IMR-90 (cell line): Measurements from ENCODE around the gene AK2. TPM values are rescaled to one million over a fixed set of nuclear protein-coding genes. Genes with fewer than 3 reads are reported as not detected.
A peak's percentile ranks its signal among the peaks of the same experiment; 100 is the strongest.

Experiments
- ATAC-seq: fragments of 200-7000 bp; cut with Tn5 transposase; 2 replicates; pipeline ENCODE4 v1.9.1; 2020; ENCODE audit warnings: low read depth, mild to moderate bottlenecking, moderate library complexity
- BruUV-seq: library from RNA; stranded (reverse); fragments of 400-500 nt; replicated peaks from 2 replicates; lab custom pipeline; 2021; lab: Mats Ljungman, UMichigan
- CTCF ChIA-PET: fragments of 300-600 bp; formaldehyde crosslinking; extraction: SDS; loops from one replicate; lab custom pipeline; 2021; ENCODE audit warnings: antibody characterized with exemption; lab: Yijun Ruan, JAX
- POLR2A ChIA-PET: fragments of 300-600 bp; sonication (Branson Sonifier 250); formaldehyde crosslinking; loops from one replicate; lab custom pipeline; 2022; ENCODE audit warnings: antibody characterized with exemption; ENCODE audit not compliant: unreplicated experiment; lab: Charles Lee
- DNase-seq: peaks from one replicate; pipeline ENCODE4 v3.0.0; 2013
- H2AFZ ChIP-seq: replicated peaks from 2 replicates; pipeline ENCODE3; 2013; ENCODE audit warnings: low read length, mild to moderate bottlenecking; ENCODE audit not compliant: poor library complexity
- H2AK5ac ChIP-seq: 2 replicates; pipeline ENCODE4 v1.6.1; 2013; ENCODE audit warnings: low read depth, low read length, inconsistent platforms
- H2AK9ac ChIP-seq: replicated peaks from 2 replicates; pipeline ENCODE3; 2013; ENCODE audit warnings: mild to moderate bottlenecking, low read depth, low read length, moderate library complexity; ENCODE audit not compliant: poor library complexity
- H2BK120ac ChIP-seq: 2 replicates; pipeline ENCODE4 v1.6.1; 2013; ENCODE audit warnings: low read depth, low read length, inconsistent platforms
- H2BK15ac ChIP-seq: 3 replicates; pipeline ENCODE4 v1.6.1; 2013; ENCODE audit warnings: low read depth, low read length, inconsistent platforms
- H2BK20ac ChIP-seq: 2 replicates; pipeline ENCODE4 v1.6.1; 2013; ENCODE audit warnings: low read depth, mild to moderate bottlenecking, inconsistent platforms, low read length, moderate library complexity
- H2BK5ac ChIP-seq: 2 replicates; pipeline ENCODE4 v1.6.1; 2013; ENCODE audit warnings: mild to moderate bottlenecking, low read depth, low read length, inconsistent platforms; ENCODE audit not compliant: poor library complexity, severe bottlenecking
- H3K14ac ChIP-seq: replicated peaks from 2 replicates; pipeline ENCODE4 v1.6.1; 2013; ENCODE audit warnings: low read depth, low read length, inconsistent platforms
- H3K18ac ChIP-seq: 2 replicates; pipeline ENCODE4 v1.6.1; 2013; ENCODE audit warnings: low read depth, low read length, control low read depth
- H3K23ac ChIP-seq: 2 replicates; pipeline ENCODE4 v1.6.1; 2013; ENCODE audit warnings: low read depth, low read length, inconsistent platforms
- H3K27ac ChIP-seq: 2 replicates; pipeline ENCODE4 v1.5.1; 2013; ENCODE audit warnings: mild to moderate bottlenecking, control low read depth, low read length; ENCODE audit not compliant: insufficient read depth
- H3K27me3 ChIP-seq: 2 replicates; pipeline ENCODE4 v1.6.1; 2013; ENCODE audit warnings: low read length; ENCODE audit not compliant: control insufficient read depth, insufficient read depth
- H3K36me3 ChIP-seq: 2 replicates; pipeline ENCODE4 v1.6.1; 2013; ENCODE audit warnings: low read length, mixed read lengths; ENCODE audit not compliant: control insufficient read depth, insufficient read depth
- H3K4ac ChIP-seq: 2 replicates; pipeline ENCODE4 v1.6.1; 2013; ENCODE audit warnings: low read depth, low read length, inconsistent platforms
- H3K4me1 ChIP-seq: 2 replicates; pipeline ENCODE4 v1.6.1; 2013; ENCODE audit warnings: low read length, mixed read lengths; ENCODE audit not compliant: control insufficient read depth, insufficient read depth
- H3K4me2 ChIP-seq: 2 replicates; pipeline ENCODE4 v1.6.1; 2013; ENCODE audit warnings: low read depth, mild to moderate bottlenecking, control low read depth, low read length, moderate library complexity
- H3K4me3 ChIP-seq: 2 replicates; pipeline ENCODE4 v1.5.1; 2013; ENCODE audit warnings: low read depth, mild to moderate bottlenecking, control low read depth, low read length, moderate library complexity; ENCODE audit not compliant: insufficient read depth
- H3K56ac ChIP-seq: 2 replicates; pipeline ENCODE4 v1.6.1; 2013; ENCODE audit warnings: low read length, inconsistent platforms; ENCODE audit not compliant: insufficient read depth; ENCODE audit errors: extremely low read depth
- H3K79me1 ChIP-seq, 2 experiments: 2 replicates each; pipeline ENCODE4 v1.6.1; 2013; ENCODE audit warnings: low read length in 2 of 2, inconsistent platforms in 1 of 2, low read depth in 1 of 2
- H3K9ac ChIP-seq: 2 replicates; pipeline ENCODE4 v1.6.1; 2013; ENCODE audit warnings: low read depth, low read length, control low read depth
- H3K9me1 ChIP-seq: 2 replicates; pipeline ENCODE4 v1.6.1; 2013; ENCODE audit warnings: low read length, inconsistent platforms; ENCODE audit not compliant: insufficient read depth
- H3K9me3 ChIP-seq: 2 replicates; pipeline ENCODE4 v1.6.1; 2013; ENCODE audit warnings: low read length; ENCODE audit not compliant: control insufficient read depth, insufficient read depth
- H4K20me1 ChIP-seq: 2 replicates; pipeline ENCODE4 v1.6.1; 2013; ENCODE audit warnings: low read length, inconsistent platforms; ENCODE audit not compliant: insufficient read depth
- H4K5ac ChIP-seq: 2 replicates; pipeline ENCODE4 v1.6.1; 2013; ENCODE audit warnings: mild to moderate bottlenecking, low read depth, low read length, control low read depth
- H4K8ac ChIP-seq, 2 experiments: 2 replicates each; pipeline ENCODE4 v1.6.1; 2013; ENCODE audit warnings: low read depth in 2 of 2, low read length in 2 of 2, control low read depth in 1 of 2, inconsistent platforms in 1 of 2
- H4K91ac ChIP-seq: 2 replicates; pipeline ENCODE4 v1.6.1; 2013; ENCODE audit warnings: low read depth, low read length, inconsistent platforms; ENCODE audit not compliant: insufficient read depth
- MAZ ChIP-seq: IDR thresholded peaks from 2 replicates; pipeline ENCODE4 v1.6.1; 2012; ENCODE audit warnings: low read depth, mild to moderate bottlenecking, low read length, improper control_type of control experiment, moderate library complexity, borderline replicate concordance
- MXI1 ChIP-seq: IDR thresholded peaks from 2 replicates; pipeline ENCODE4 v1.6.1; 2012; ENCODE audit warnings: low read depth, mild to moderate bottlenecking, low read length, moderate library complexity, borderline replicate concordance
- POLR2A ChIP-seq: IDR thresholded peaks from 2 replicates; pipeline ENCODE4 v1.6.1; 2012; ENCODE audit warnings: mild to moderate bottlenecking, low read depth, low read length
- RAD21 ChIP-seq: IDR thresholded peaks from 2 replicates; pipeline ENCODE4 v1.6.1; 2012; ENCODE audit warnings: low read length, improper control_type of control experiment
- SMC3 ChIP-seq: fragments of 150-350 bp; IDR thresholded peaks from 2 replicates; pipeline ENCODE4 v1.6.1; 2016; ENCODE audit warnings: low read depth, mild to moderate bottlenecking, antibody characterized with exemption, low read length, moderate library complexity
- WGBS, 2 experiments: methylation state at CpG; one replicate each; pipeline versions ENCODE4 v1.1.5 to v1.1.7; 2013; ENCODE audit warnings: missing lambda C conversion rate in 2 of 2; ENCODE audit not compliant: insufficient read length in 1 of 2; ENCODE audit errors: extremely low coverage in 2 of 2; 5-methylcytosine and 5-hydroxymethylcytosine counted together
- dilution Hi-C: fragments of 300-500 bp; cut with HindIII; formaldehyde crosslinking; loops from one replicate; pipeline ENCODE4 v1.14.3; 2018; ENCODE audit warnings: low sequenced_read_pairs; ENCODE audit not compliant: unreplicated experiment
- in situ Hi-C: fragments of 300-500 bp; cut with MboI; formaldehyde crosslinking; loops from 3 replicates; pipeline ENCODE4 v1.14.3; 2019; ENCODE audit warnings: low sequenced_read_pairs, inconsistent platforms, mixed read lengths
- intact Hi-C: fragments of 100-400 bp; cut with micrococcal nuclease; formaldehyde crosslinking; loops from 2 replicates; pipeline ENCODE4 v1.10.0; 2022
- polyA plus RNA-seq, 3 experiments: library from polyadenylated mRNA; depleted of rRNA; stranded (reverse); fragments of >200 nt; gene quantifications; 2 replicates each; pipeline ENCODE4 v1.2.3, GENCODE V29; 2012; ENCODE audit warnings: low replicate concordance in 1 of 3
- total RNA-seq: library from RNA; depleted of rRNA; stranded (reverse); fragments of >200 nt; gene quantifications from 2 replicates; pipeline ENCODE4 v1.2.3, GENCODE V29; 2012

The AK2 gene
- total and polyA plus RNA-seq, 2 of the 4 experiments (the other 2 are of a cell fraction): 118 to 203 TPM

- TF ChIP-seq POLR2A (peak; percentile 83), MAZ (peak; percentile 47; the same call in 1 of the 2 replicates), RAD21 (no peak), SMC3 (no peak), MXI1 (peak; percentile 64; the same call in 1 of the 2 replicates)
- no TSS peak for BruUV-seq
- peak within 1 kb of the TSS; percentile 93 for H3K9ac ChIP-seq
- peak within 1 kb of the TSS; percentile 84 for H2AK9ac ChIP-seq
- H2BK15ac ChIP-seq: no peak within 1 kb of the TSS; the same call in 2 of the 3 replicates
- H2AFZ ChIP-seq: peak within 1 kb of the TSS; percentile 97
- in situ Hi-C loops (loop anchor here (25.0 kb wide), 1 partner anchor 531 kb away; no protein-coding TSS in a partner anchor), intact Hi-C loops (loop anchor here (10.0 kb wide), 1 partner anchor 256 kb away; no protein-coding TSS in a partner anchor), dilution Hi-C loops (no loop called here)
- 0% methylated on average over 7 of the region's 52 CpGs; no CpG with 5 or more reads in 1 of the 2 experiments for WGBS, 2 experiments
- DNase-seq (peak; percentile 92), ATAC-seq (peak; percentile 97)
- peak within 1 kb of the TSS; percentile 49; the same call in 1 of the 2 replicates for H2BK120ac ChIP-seq
- H3K23ac ChIP-seq: peak within 1 kb of the TSS; percentile 82
- H3K4me2 ChIP-seq: peak within 1 kb of the TSS; percentile 99
- H3K27ac ChIP-seq: peak within 1 kb of the TSS; percentile 78
- H4K8ac ChIP-seq: peak within 1 kb of the TSS; percentile 58 to 93
- peak within 1 kb of the TSS; percentile 84 for H3K4ac ChIP-seq
- no peak within 1 kb of the TSS for H4K91ac ChIP-seq
- H3K14ac ChIP-seq: peak within 1 kb of the TSS; percentile 98
- ChIA-PET CTCF (no interaction called here), POLR2A (interaction anchor here (1.0 kb wide), 1 partner anchor 24 kb away, joined by 7 read pairs; no protein-coding TSS in a partner anchor)
- no peak within 1 kb of the TSS for H3K56ac ChIP-seq
- peak within 1 kb of the TSS; percentile 97 for H4K5ac ChIP-seq
- peaks cover 5 to 17% of the 10 kb centered on the region in 2 experiments; a peak in 2 of 4 replicates for H3K79me1 ChIP-seq
- H3K9me1 ChIP-seq: no peaks in the 10 kb centered on the region
- no peaks in the 10 kb centered on the region; the same call in none of the 2 replicates for H3K4me1 ChIP-seq
- peak within 1 kb of the TSS; percentile 90 for H3K18ac ChIP-seq
- H2BK20ac ChIP-seq: no peak within 1 kb of the TSS
- H2AK5ac ChIP-seq: peak within 1 kb of the TSS; percentile 47; the same call in 1 of the 2 replicates
- 0 out of 2 replicates have a peak, but pooled peaks cover 3% of the 10 kb centered on the region for H4K20me1 ChIP-seq
- H3K27me3 ChIP-seq: no peaks in the 10 kb centered on the region
- peak within 1 kb of the TSS; percentile 55 for H2BK5ac ChIP-seq
- H3K4me3 ChIP-seq: peak within 1 kb of the TSS; percentile 89
- no peaks in the 10 kb centered on the region for H3K36me3 ChIP-seq
- H3K9me3 ChIP-seq: no peaks in the 10 kb centered on the region
Measured at GRCh38 chr1:33080885-33081553, 44.3 kb upstream of the AK2 start, which contains the start of gene AZIN2. Gene AZIN2 (plus strand): TSS chr1:33081153. CDS start chr1:33082250, 1,097 bp downstream.
